ENCODE results near the gene SLC2A13.
"Not testable (repeated sequence)": the region's sequence is repeated elsewhere in the genome, so short reads cannot be mapped to it uniquely, and the experiment has no call there.

SLC2A13 gene

GRCh38 chr12:39848218-39848617 is 257.7 kb downstream of the SLC2A13 start:
- not testable (repeated sequence) for H3K27ac ChIP-seq (ENCODE audit: low read length); H3K4me1 ChIP-seq (ENCODE audit: control insufficient read depth, insufficient read depth, low read length); H3K36me3 ChIP-seq (ENCODE audit: control insufficient read depth, insufficient read depth, low read length); DNase-seq (ENCODE audit: low read depth, low spot score); H3K9me3 ChIP-seq (ENCODE audit: control insufficient read depth, insufficient read depth, low read length); H3K27me3 ChIP-seq (ENCODE audit: control insufficient read depth, insufficient read depth, low read length); H3K4me3 ChIP-seq (ENCODE audit: low read length)
- no CpG with 5 or more reads among the region's 1 CpG for WGBS (ENCODE audit: insufficient coverage, insufficient read length)

GRCh38 chr12:39846971-39847650 is 258.8 kb downstream of the SLC2A13 start:
- no peaks in the 10 kb centered on the region for H3K9me3 ChIP-seq (ENCODE audit: control insufficient read depth, insufficient read depth, low read length)
- WGBS (ENCODE audit: insufficient coverage, insufficient read length): no CpG with 5 or more reads among the region's 2 CpGs
- H3K27ac ChIP-seq (ENCODE audit: low read length): no peak overlapping the region
- H3K4me1 ChIP-seq (ENCODE audit: control insufficient read depth, insufficient read depth, low read length): no peaks in the 10 kb centered on the region
- H3K4me3 ChIP-seq (ENCODE audit: low read length): no peak overlapping the region
- no peak for DNase-seq (ENCODE audit: low read depth, low spot score)
- H3K36me3 ChIP-seq (ENCODE audit: control insufficient read depth, insufficient read depth, low read length): no peaks in the 10 kb centered on the region
- no peaks in the 10 kb centered on the region for H3K27me3 ChIP-seq (ENCODE audit: control insufficient read depth, insufficient read depth, low read length)

GRCh38 chr12:39846304-39846703 is 259.6 kb downstream of the SLC2A13 start:
- DNase-seq (ENCODE audit: low read depth, low spot score): no peak
- Histone ChIP-seq H3K4me1 (ENCODE audit: control insufficient read depth, insufficient read depth, low read length) (no peaks in the 10 kb centered on the region), H3K9me3 (ENCODE audit: control insufficient read depth, insufficient read depth, low read length) (no peaks in the 10 kb centered on the region), H3K27ac (ENCODE audit: low read length) (no peak overlapping the region), H3K4me3 (ENCODE audit: low read length) (no peak overlapping the region), H3K36me3 (ENCODE audit: control insufficient read depth, insufficient read depth, low read length) (no peaks in the 10 kb centered on the region), H3K27me3 (ENCODE audit: control insufficient read depth, insufficient read depth, low read length) (no peaks in the 10 kb centered on the region)
- no CpG with 5 or more reads among the region's 2 CpGs for WGBS (ENCODE audit: insufficient coverage, insufficient read length)

- no peak for DNase-seq (ENCODE audit: low read depth, low spot score)
- H3K27me3 ChIP-seq (ENCODE audit: control insufficient read depth, insufficient read depth, low read length): no peaks in the 10 kb centered on the region
- H3K27ac ChIP-seq (ENCODE audit: low read length): no peak overlapping the region
- no peaks in the 10 kb centered on the region for H3K9me3 ChIP-seq (ENCODE audit: control insufficient read depth, insufficient read depth, low read length)
- no CpG with 5 or more reads among the region's 2 CpGs for WGBS (ENCODE audit: insufficient coverage, insufficient read length)
- no peaks in the 10 kb centered on the region for H3K36me3 ChIP-seq (ENCODE audit: control insufficient read depth, insufficient read depth, low read length)
- no peak overlapping the region for H3K4me3 ChIP-seq (ENCODE audit: low read length)
- H3K4me1 ChIP-seq (ENCODE audit: control insufficient read depth, insufficient read depth, low read length): no peaks in the 10 kb centered on the region
Observed at GRCh38 chr12:39840422-39840821, 265.5 kb downstream of the SLC2A13 start.

- Histone ChIP-seq H3K4me1 (ENCODE audit: control insufficient read depth, insufficient read depth, low read length) (no peaks in the 10 kb centered on the region), H3K27me3 (ENCODE audit: control insufficient read depth, insufficient read depth, low read length) (no peaks in the 10 kb centered on the region), H3K27ac (ENCODE audit: low read length) (no peak overlapping the region), H3K4me3 (ENCODE audit: low read length) (no peak overlapping the region), H3K9me3 (ENCODE audit: control insufficient read depth, insufficient read depth, low read length) (no peaks in the 10 kb centered on the region), H3K36me3 (ENCODE audit: control insufficient read depth, insufficient read depth, low read length) (no peaks in the 10 kb centered on the region)
- WGBS (ENCODE audit: insufficient coverage, insufficient read length): no CpG with 5 or more reads among the region's 6 CpGs
- no peak for DNase-seq (ENCODE audit: low read depth, low spot score)
Observed at GRCh38 chr12:39839072-39839471, 266.8 kb downstream of the SLC2A13 start.

- H3K4me1 ChIP-seq (ENCODE audit: control insufficient read depth, insufficient read depth, low read length): no peaks in the 10 kb centered on the region
- no peak for DNase-seq (ENCODE audit: low read depth, low spot score)
- H3K9me3 ChIP-seq (ENCODE audit: control insufficient read depth, insufficient read depth, low read length): no peaks in the 10 kb centered on the region
- 100% methylated on average over 1 of the region's 4 CpGs for WGBS (ENCODE audit: insufficient coverage, insufficient read length)
- H3K36me3 ChIP-seq (ENCODE audit: control insufficient read depth, insufficient read depth, low read length): no peaks in the 10 kb centered on the region
- H3K27ac ChIP-seq (ENCODE audit: low read length): no peak overlapping the region
- H3K4me3 ChIP-seq (ENCODE audit: low read length): no peak overlapping the region
- no peaks in the 10 kb centered on the region for H3K27me3 ChIP-seq (ENCODE audit: control insufficient read depth, insufficient read depth, low read length)
Observed at GRCh38 chr12:39835517-39836489, 270.1 kb downstream of the SLC2A13 start.

GRCh38 chr12:39831587-39832315 is 274.1 kb downstream of the SLC2A13 start:
- Histone ChIP-seq H3K4me1 (ENCODE audit: control insufficient read depth, insufficient read depth, low read length) (no peaks in the 10 kb centered on the region), H3K4me3 (ENCODE audit: low read length) (no peak overlapping the region), H3K9me3 (ENCODE audit: control insufficient read depth, insufficient read depth, low read length) (no peaks in the 10 kb centered on the region), H3K27ac (ENCODE audit: low read length) (no peak overlapping the region), H3K36me3 (ENCODE audit: control insufficient read depth, insufficient read depth, low read length) (no peaks in the 10 kb centered on the region), H3K27me3 (ENCODE audit: control insufficient read depth, insufficient read depth, low read length) (no peaks in the 10 kb centered on the region)
- no peak for DNase-seq (ENCODE audit: low read depth, low spot score)
- WGBS (ENCODE audit: insufficient coverage, insufficient read length): no CpG with 5 or more reads among the region's 1 CpG

- DNase-seq (ENCODE audit: low read depth, low spot score): no peak
- no peak overlapping the region for H3K27ac ChIP-seq (ENCODE audit: low read length)
- H3K9me3 ChIP-seq (ENCODE audit: control insufficient read depth, insufficient read depth, low read length): no peaks in the 10 kb centered on the region
- no CpG with 5 or more reads among the region's 5 CpGs for WGBS (ENCODE audit: insufficient coverage, insufficient read length)
- H3K36me3 ChIP-seq (ENCODE audit: control insufficient read depth, insufficient read depth, low read length): no peaks in the 10 kb centered on the region
- H3K27me3 ChIP-seq (ENCODE audit: control insufficient read depth, insufficient read depth, low read length): no peaks in the 10 kb centered on the region
- H3K4me1 ChIP-seq (ENCODE audit: control insufficient read depth, insufficient read depth, low read length): no peaks in the 10 kb centered on the region
- no peak overlapping the region for H3K4me3 ChIP-seq (ENCODE audit: low read length)
Observed at GRCh38 chr12:39830852-39831520, 274.9 kb downstream of the SLC2A13 start.

GRCh38 chr12:39830171-39830570 is 275.7 kb downstream of the SLC2A13 start:
- no peak for DNase-seq (ENCODE audit: low read depth, low spot score)
- no peaks in the 10 kb centered on the region for H3K36me3 ChIP-seq (ENCODE audit: control insufficient read depth, insufficient read depth, low read length)
- no peaks in the 10 kb centered on the region for H3K27me3 ChIP-seq (ENCODE audit: control insufficient read depth, insufficient read depth, low read length)
- no peak overlapping the region for H3K4me3 ChIP-seq (ENCODE audit: low read length)
- WGBS (ENCODE audit: insufficient coverage, insufficient read length): no CpG with 5 or more reads among the region's 4 CpGs
- no peaks in the 10 kb centered on the region for H3K9me3 ChIP-seq (ENCODE audit: control insufficient read depth, insufficient read depth, low read length)
- no peak overlapping the region for H3K27ac ChIP-seq (ENCODE audit: low read length)
- H3K4me1 ChIP-seq (ENCODE audit: control insufficient read depth, insufficient read depth, low read length): no peaks in the 10 kb centered on the region

All from iPS DF 6.9 (cell line).